Nephron (organoid): Measurements from ENCODE around the gene PELI3.

Experiments used
- H3K27ac Mint-ChIP-seq, 3 experiments: 2 replicates each; pipeline ENCODE4 v1.8.0; 2020; ENCODE audit warnings: mixed read lengths in 3 of 3, mild to moderate bottlenecking in 2 of 3, moderate library complexity in 1 of 3
- H3K27me3 Mint-ChIP-seq: 2 replicates; pipeline ENCODE4 v1.8.0; 2021; ENCODE audit warnings: low read depth, mild to moderate bottlenecking, moderate library complexity, mixed read lengths
- H3K36me3 Mint-ChIP-seq: 2 replicates; pipeline ENCODE4 v1.8.0; 2020; ENCODE audit warnings: low read depth, mixed read lengths
- H3K4me1 Mint-ChIP-seq: 2 replicates; pipeline ENCODE4 v1.8.0; 2020; ENCODE audit warnings: mixed read lengths
- H3K4me3 Mint-ChIP-seq, 3 experiments: 2 replicates each; pipeline ENCODE4 v1.8.0; 2020; ENCODE audit warnings: mild to moderate bottlenecking in 3 of 3, mixed read lengths in 3 of 3, moderate library complexity in 2 of 3
- H3K9me3 Mint-ChIP-seq: 2 replicates; pipeline ENCODE4 v1.8.0; 2020; ENCODE audit warnings: mixed read lengths
- TF ChIP-seq, protein P1 (sequence below), 3 experiments: fragments of 200-600 bp; sonication (generic); IDR thresholded peaks; one replicate each; pipeline ENCODE4 v1.5.0; 2021; ENCODE audit warnings: antibody characterized with exemption in 3 of 3; ENCODE audit not compliant: unreplicated experiment in 3 of 3

The PELI3 gene

DNA sequence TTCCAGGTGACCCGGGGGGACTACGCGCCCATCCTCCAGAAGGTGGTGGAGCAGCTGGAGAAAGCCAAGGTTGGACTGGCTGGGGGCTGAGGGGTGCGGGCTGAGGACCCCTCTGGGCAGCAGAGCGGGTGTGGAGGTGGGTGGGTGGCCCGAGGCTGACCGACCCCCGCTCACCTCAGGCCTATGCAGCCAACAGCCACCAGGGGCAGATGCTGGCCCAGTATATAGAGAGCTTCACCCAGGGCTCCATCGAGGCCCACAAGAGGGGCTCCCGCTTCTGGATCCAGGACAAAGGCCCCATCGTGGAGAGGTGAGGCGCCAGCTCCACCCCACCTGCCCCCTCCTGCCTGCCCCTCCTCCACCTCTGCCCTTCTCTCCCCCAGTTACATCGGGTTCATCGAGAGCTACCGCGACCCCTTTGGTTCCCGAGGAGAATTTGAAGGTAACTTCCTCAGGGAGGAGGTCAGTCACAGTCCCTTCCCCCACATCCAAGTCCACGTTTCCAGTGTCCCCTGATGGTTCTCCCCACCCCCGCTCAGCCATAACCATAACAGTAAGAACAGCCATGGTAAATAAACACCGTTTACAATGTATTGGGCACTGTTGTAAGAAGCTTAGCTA is 24.7 kb downstream of the PELI3 start:
- TF ChIP-seq, protein P1, sequence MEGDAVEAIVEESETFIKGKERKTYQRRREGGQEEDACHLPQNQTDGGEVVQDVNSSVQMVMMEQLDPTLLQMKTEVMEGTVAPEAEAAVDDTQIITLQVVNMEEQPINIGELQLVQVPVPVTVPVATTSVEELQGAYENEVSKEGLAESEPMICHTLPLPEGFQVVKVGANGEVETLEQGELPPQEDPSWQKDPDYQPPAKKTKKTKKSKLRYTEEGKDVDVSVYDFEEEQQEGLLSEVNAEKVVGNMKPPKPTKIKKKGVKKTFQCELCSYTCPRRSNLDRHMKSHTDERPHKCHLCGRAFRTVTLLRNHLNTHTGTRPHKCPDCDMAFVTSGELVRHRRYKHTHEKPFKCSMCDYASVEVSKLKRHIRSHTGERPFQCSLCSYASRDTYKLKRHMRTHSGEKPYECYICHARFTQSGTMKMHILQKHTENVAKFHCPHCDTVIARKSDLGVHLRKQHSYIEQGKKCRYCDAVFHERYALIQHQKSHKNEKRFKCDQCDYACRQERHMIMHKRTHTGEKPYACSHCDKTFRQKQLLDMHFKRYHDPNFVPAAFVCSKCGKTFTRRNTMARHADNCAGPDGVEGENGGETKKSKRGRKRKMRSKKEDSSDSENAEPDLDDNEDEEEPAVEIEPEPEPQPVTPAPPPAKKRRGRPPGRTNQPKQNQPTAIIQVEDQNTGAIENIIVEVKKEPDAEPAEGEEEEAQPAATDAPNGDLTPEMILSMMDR (IDR thresholded peaks at IDR 0.05; ENCODE audit: unreplicated experiment in 3 of 3): peak in 2 of 3 experiments; percentile 35 to 47
- Mint-ChIP-seq H3K27me3 (no peaks in the 10 kb centered on the region), H3K4me3 (no peak overlapping the region), H3K36me3 (peaks cover 3% of the 10 kb centered on the region), H3K27ac (no peak overlapping the region), H3K9me3 (no peaks in the 10 kb centered on the region), H3K4me1 (peaks cover 5% of the 10 kb centered on the region)

DNA sequence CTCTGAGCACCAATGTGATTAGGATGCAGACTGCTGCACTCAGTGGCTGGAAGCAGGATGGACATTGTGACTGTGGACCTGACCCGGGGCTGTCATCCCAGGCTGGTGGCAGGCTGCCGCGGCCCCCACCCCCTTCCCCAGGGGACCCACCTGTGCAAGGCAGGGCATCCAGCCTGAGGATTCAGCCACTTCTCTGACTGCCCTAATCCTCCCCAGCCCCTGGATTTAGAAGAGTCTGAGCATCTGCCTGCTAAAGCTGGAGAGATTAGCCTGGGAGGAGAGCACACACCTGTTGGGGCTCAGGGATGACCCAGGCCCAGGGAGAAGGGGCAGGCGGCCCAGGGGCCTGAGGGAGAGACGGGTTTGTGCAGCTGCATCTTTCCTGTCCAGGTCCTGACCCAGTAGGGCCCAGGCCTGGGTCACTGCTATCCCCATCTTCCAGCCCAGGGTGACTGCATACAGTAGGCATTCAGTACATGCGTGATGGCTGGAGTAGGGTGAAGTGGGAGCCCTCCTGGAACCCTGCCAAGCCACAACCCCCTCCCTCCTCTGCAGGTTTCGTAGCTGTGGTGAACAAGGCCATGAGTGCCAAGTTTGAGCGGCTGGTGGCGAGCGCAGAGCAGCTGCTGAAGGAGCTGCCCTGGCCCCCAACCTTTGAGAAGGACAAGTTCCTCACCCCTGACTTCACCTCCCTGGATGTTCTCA is 25.6 kb downstream of the PELI3 start:
- Mint-ChIP-seq H3K27ac (no peak overlapping the region), H3K9me3 (no peaks in the 10 kb centered on the region), H3K4me1 (peaks cover 5% of the 10 kb centered on the region), H3K27me3 (no peaks in the 10 kb centered on the region), H3K36me3 (peaks cover 3% of the 10 kb centered on the region), H3K4me3 (no peak overlapping the region)
- TF ChIP-seq, protein P1 (IDR thresholded peaks at IDR 0.05; ENCODE audit: unreplicated experiment in 3 of 3): no peak

DNA sequence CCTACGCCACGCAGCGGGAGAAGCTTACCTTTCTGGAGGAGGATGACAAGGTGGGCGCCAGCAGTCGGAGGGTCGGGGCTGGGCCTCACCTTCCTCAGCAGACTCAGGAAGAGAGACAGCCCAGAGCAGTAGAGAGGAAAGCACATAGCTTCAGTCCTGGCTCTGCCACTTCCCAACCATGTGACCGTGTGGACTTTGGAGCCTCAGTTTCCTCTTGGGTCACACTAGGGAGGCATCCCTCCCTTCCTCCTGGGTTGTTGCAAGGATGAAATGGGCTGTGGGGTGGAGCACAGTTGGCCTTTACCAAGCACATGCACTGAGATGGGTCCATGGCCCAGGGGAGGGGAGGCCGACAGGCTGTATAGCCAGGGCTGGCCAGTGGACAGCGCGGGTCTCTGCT is 26.4 kb downstream of the PELI3 start:
- Mint-ChIP-seq H3K4me3 (no peak overlapping the region), H3K36me3 (peaks cover 3% of the 10 kb centered on the region), H3K9me3 (no peaks in the 10 kb centered on the region), H3K27ac (no peak overlapping the region), H3K27me3 (no peaks in the 10 kb centered on the region), H3K4me1 (peaks cover 5% of the 10 kb centered on the region)
- TF ChIP-seq, protein P1 (IDR thresholded peaks at IDR 0.05; ENCODE audit: unreplicated experiment in 3 of 3): no peak

GRCh38 chr11:66494458-66494857 is 27.8 kb downstream of the PELI3 start:
- H3K36me3 Mint-ChIP-seq: no peaks in the 10 kb centered on the region
- TF ChIP-seq, protein P1 (IDR thresholded peaks at IDR 0.05; ENCODE audit: unreplicated experiment in 3 of 3): no peak
- H3K4me1 Mint-ChIP-seq: peaks cover 5% of the 10 kb centered on the region
- H3K27ac Mint-ChIP-seq: no peak overlapping the region
- no peaks in the 10 kb centered on the region for H3K27me3 Mint-ChIP-seq
- H3K4me3 Mint-ChIP-seq: no peak overlapping the region
- no peaks in the 10 kb centered on the region for H3K9me3 Mint-ChIP-seq

GRCh38 chr11:66494935-66495334 is 28.2 kb downstream of the PELI3 start:
- H3K27ac Mint-ChIP-seq: no peak overlapping the region
- H3K4me3 Mint-ChIP-seq: no peak overlapping the region
- peaks cover 3% of the 10 kb centered on the region for H3K36me3 Mint-ChIP-seq
- H3K9me3 Mint-ChIP-seq: no peaks in the 10 kb centered on the region
- peaks cover 5% of the 10 kb centered on the region for H3K4me1 Mint-ChIP-seq
- TF ChIP-seq, protein P1 (IDR thresholded peaks at IDR 0.05; ENCODE audit: unreplicated experiment in 3 of 3): no peak
- H3K27me3 Mint-ChIP-seq: no peaks in the 10 kb centered on the region

DNA sequence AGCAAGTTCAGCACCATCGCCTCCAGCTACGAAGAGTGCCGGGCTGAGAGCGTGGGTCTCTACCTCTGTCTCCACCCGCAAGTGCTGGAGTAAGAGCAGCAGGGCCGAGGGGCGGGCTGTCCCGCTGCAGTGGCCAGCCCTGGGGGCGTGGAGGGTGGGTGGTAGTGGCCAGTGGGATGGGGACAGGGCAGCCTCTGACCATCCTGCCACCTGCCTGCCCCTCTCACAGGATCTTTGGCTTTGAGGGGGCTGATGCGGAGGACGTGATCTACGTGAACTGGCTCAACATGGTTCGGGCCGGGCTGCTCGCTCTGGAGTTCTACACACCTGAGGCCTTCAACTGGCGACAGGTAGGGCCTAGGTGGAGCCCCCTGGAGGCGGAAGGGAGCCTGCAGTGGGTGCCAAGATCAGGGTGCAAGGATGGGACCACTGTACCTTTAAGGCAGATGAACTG is 28.7 kb downstream of the PELI3 start:
- Mint-ChIP-seq H3K27ac (no peak overlapping the region), H3K9me3 (no peaks in the 10 kb centered on the region), H3K36me3 (peaks cover 3% of the 10 kb centered on the region), H3K27me3 (no peaks in the 10 kb centered on the region), H3K4me3 (no peak overlapping the region), H3K4me1 (peaks cover 5% of the 10 kb centered on the region)
- TF ChIP-seq, protein P1 (IDR thresholded peaks at IDR 0.05; ENCODE audit: unreplicated experiment in 3 of 3): peak in 1 of 3 experiments; percentile 9
